GM18951 (cell line): ENCODE results near the gene GALNT10.

Experiments
- POLR2A ChIP-seq: IDR thresholded peaks from 4 replicates; pipeline ENCODE4 v1.6.1; 2011; ENCODE audit warnings: mild to moderate bottlenecking; ENCODE audit not compliant: insufficient read length, insufficient read depth; ENCODE audit errors: extremely low read depth
- in situ Hi-C: fragments of 300-500 bp; cut with MboI; formaldehyde crosslinking; loops from one replicate; pipeline ENCODE4 v1.12.0; 2022; ENCODE audit warnings: low sequenced_read_pairs, mixed read lengths, inconsistent platforms; ENCODE audit not compliant: unreplicated experiment

GALNT10 gene

DNA sequence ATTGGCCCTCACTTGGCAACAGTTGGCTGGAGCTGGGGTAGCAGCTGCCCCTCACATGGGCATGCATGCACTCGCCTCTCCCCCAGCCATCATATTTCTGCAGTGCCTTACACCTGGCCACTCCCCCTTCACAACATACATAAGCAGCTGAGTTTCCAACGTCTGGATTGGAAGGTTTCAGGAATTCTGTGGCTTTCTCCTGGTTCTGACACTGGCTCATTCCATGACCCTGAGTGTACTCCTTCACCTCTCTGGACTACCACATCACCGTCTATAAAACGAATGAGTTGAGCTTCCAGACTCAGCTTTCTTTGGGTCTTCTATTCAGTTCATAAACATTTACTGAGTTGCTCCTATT is 84.3 kb downstream of the GALNT10 start:
- no peak for TF ChIP-seq POLR2A
- in situ Hi-C loops = no loop called here

DNA sequence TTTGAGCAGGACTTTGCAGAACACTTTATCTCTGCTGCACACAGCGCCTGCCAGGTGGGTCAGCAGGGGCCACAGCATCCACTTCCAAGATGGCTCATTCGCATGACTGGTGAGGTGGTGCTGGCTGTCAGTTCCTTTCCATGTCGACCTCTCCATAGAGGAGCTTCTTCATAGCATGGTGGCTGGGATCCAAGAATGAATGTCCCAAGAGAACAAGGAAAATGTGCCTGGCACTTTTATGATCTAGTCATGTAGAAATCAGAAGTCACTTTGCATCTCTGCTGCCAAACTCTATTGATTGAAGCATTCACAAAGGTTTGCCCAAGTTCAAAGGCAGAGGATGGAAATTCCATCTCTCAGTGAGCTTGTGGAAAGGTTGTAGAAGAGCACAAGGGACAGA is 85.0 kb downstream of the GALNT10 start:
- in situ Hi-C loops = no loop called here
- TF ChIP-seq POLR2A = no peak

DNA sequence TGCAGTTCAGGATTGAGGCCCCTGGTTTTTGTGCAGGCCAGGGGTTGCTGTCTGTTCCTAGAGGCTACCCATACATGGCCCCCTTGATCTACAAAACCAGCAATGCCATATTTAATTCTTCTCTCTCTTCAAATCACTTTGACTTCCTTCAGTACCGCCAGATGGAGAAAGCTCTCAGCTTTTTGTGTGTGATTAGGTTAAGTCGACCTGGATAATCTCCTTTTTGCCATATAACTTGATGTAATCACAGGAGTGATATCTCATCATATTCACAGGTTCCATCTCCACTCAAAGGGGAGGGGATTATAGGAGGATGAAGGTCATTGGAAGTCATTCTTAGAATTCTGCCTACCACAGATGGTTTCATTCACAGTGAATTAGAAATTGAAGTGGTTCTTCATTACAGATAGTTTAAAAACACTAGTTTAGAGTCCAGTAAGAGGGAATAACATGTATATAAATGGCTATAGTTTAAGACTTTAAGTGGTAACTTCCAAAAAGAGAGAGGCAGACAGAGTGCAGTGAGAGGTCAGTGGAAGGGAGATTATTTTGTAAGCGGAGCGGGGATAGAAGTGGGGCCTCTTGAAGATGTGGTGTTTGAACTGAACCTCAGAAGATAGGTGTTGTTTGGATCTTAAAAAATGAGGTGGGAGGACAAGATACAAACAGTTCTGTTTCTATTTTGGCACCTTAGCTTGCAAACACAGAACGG is 85.9 kb downstream of the GALNT10 start:
- in situ Hi-C loops = no loop called here
- TF ChIP-seq POLR2A = no peak

GRCh38 chr5:154276973-154277331 is 86.4 kb downstream of the GALNT10 start:
- no peak for TF ChIP-seq POLR2A
- in situ Hi-C loops = no loop called here

DNA sequence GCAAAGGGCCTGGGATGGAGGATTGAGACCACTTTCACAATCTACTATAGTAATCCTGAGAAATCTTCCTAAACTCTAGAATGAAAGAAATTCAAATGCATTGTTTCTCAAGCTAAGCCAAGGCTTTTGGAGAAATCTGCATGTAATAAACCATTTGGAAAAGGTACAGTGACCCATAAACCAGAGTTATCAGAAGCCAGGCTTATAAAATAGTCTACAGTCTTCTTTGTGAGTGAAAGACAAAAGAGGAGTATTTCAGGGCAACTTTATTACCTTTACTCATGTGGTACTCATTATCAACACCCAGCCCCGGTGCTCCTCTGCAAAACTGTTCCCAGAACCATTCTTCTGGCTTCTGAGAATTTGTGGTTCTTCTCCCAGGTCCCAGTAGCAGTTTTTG is 87.0 kb downstream of the GALNT10 start:
- in situ Hi-C loops = no loop called here
- no peak for TF ChIP-seq POLR2A

GRCh38 chr5:154278186-154278585 is 87.7 kb downstream of the GALNT10 start:
- in situ Hi-C loops = no loop called here
- no peak for TF ChIP-seq POLR2A

DNA sequence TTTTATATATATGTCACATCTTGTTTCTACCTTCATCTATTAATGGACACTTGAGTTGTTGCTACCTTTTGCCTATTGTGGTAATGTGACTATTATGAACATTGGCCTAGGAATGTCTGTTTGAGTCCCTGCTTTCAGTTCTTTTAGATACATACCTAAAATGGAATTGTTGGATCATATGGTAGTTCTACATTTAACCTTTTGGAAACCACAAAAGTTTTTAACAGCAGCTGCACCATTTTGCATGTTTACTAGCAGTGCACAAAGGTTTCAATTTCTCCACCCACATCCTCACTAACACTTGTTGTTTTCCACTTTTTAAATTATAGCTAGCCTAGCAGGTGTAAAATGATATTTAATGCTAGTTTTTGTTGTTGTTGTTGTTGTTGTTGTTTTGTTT is 88.4 kb downstream of the GALNT10 start:
- in situ Hi-C loops = no loop called here
- no peak for TF ChIP-seq POLR2A

DNA sequence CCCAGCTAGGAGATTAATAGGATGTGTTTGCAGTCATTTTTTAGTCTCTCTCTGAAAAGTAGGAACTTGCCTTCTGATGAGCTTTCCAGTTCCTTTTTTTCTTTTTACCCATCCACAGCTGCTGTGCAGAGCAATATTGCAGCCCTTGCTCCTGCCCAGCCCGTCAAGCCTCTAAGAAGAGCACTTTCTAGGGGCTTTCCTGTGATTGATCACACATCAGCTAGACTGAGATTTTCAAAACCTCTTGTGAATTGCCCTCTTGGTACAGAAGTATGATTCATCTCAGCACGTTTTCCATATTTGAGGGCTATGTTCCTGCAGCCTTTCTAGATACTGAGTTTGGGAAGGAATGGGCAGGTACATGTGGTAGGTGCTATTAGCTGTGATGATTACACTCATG is 93.9 kb downstream of the GALNT10 start:
- TF ChIP-seq POLR2A = no peak
- in situ Hi-C loops = no loop called here

DNA sequence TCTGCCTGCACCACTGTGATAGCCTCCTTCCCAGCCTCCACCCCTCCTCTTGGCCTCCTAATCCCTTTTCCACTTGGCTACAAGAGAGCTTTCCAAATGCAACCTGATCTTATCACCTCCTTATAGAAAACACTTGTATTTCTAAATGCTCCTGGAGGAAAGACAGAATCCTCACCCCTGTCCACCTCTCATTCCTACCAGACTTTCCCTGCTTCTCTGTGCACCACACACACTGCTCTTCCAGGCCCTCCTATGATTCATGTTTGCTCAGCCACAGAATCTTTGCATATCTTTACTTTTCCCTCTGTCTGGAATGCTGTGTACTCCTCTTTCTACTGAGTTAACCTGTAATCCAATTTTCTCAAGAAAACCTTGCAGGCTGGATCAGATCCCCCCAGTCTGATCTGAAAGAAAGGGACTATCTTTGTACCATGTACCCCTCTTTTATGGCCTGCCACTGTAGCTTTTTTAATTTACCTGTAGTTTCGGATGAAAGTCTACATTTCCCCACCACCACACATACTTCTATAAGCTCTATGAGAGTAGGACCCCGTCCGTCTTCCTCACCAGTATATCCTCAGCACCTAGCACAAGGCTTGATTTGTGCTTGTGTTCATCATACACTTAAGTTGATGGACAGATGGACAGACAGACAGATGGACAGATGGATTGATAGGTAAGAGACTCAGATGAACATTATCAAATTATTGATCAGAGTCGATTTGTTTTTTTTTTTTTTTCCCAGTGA is 95.3 kb downstream of the GALNT10 start:
- TF ChIP-seq POLR2A = no peak
- in situ Hi-C loops = no loop called here

GRCh38 chr5:154286557-154286956 is 96.0 kb downstream of the GALNT10 start:
- TF ChIP-seq POLR2A = no peak
- in situ Hi-C loops = no loop called here

- TF ChIP-seq POLR2A = no peak
- in situ Hi-C loops = no loop called here
Observed at GRCh38 chr5:154287136-154287535, 96.6 kb downstream of the GALNT10 start.

DNA sequence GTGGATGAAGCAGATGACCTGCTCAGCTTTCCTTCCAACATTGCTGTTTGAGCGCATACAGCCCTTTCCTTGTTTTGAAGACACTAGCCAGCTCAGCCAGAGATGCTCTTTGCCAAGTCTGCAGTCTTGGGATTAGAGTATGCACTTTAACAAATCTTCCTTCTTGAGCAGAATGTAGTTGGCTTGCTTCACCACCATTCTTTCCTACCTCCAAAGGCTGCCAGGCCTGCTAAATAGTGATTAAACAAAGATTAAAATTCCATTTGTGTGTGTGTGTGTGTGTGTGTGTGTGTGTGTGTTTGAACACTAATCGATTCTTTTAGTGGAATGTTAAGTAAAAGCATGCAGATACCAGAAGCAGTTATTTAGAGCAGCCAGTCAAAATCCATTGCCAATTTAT is 97.6 kb downstream of the GALNT10 start:
- TF ChIP-seq POLR2A = no peak
- in situ Hi-C loops = no loop called here

GRCh38 chr5:154291917-154292316 is 101.4 kb downstream of the GALNT10 start:
- in situ Hi-C loops = no loop called here
- TF ChIP-seq POLR2A = no peak

DNA sequence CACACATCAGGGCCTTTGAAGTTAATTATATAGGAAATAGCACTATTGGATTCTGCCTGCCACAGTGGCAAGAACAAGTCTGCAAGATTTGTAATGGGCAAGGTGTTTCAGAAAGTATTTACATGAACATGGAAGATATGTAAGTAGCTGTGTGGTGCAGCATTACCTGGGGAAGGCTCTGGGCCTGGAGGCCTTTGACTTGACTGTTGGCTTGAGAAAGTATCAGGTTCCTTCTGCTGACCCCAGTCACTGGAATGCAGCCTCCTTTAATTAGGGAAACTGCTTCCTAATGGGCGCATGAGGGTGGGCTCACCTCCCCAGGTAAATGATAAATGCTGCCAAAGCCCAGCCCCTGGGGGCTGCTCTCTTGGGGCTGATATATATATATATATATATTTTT is 102.7 kb downstream of the GALNT10 start:
- no peak for TF ChIP-seq POLR2A
- in situ Hi-C loops = no loop called here
